MM.1S (cell line): ENCODE data around the gene EEF1E1.

ENCODE experiments used
- DNase-seq: peaks from one replicate; pipeline ENCODE4 v3.0.0-alpha.2; 2015
- H2AFZ ChIP-seq: fragments of 300-600 bp; sonication (generic); 2 replicates; pipeline ENCODE4 v1.6.0; 2016; ENCODE audit warnings: antibody characterized with exemption, low read length
- H3F3A ChIP-seq: fragments of 300-600 bp; sonication (generic); 2 replicates; pipeline ENCODE4 v1.6.1; 2016; ENCODE audit warnings: mild to moderate bottlenecking, antibody characterized with exemption, low read length, moderate library complexity, mixed read lengths; ENCODE audit not compliant: insufficient read depth
- H3K27ac ChIP-seq: fragments of 300-600 bp; sonication (generic); 2 replicates; pipeline ENCODE4 v1.5.1; 2016; ENCODE audit warnings: mild to moderate bottlenecking, low read length
- H3K27me3 ChIP-seq: fragments of 300-600 bp; sonication (generic); replicated peaks from 2 replicates; pipeline ENCODE4 v1.6.0; 2016; ENCODE audit warnings: low read length; ENCODE audit not compliant: insufficient read depth
- H3K36me3 ChIP-seq: fragments of 300-600 bp; sonication (generic); replicated peaks from 2 replicates; pipeline ENCODE4 v1.6.1; 2016; ENCODE audit warnings: mild to moderate bottlenecking, low read length, mixed read lengths; ENCODE audit not compliant: insufficient read depth
- H3K4me1 ChIP-seq: fragments of 300-600 bp; sonication (generic); 2 replicates; pipeline ENCODE4 v1.6.1; 2016; ENCODE audit warnings: low read length, mixed read lengths
- H3K4me2 ChIP-seq: fragments of 300-600 bp; sonication (generic); 2 replicates; pipeline ENCODE4 v1.6.0; 2016; ENCODE audit warnings: low read depth, low read length
- H3K4me3 ChIP-seq: fragments of 300-600 bp; sonication (generic); 2 replicates; pipeline ENCODE4 v1.5.1; 2016; ENCODE audit warnings: low read length, mixed read lengths
- H3K79me2 ChIP-seq: fragments of 300-600 bp; sonication (generic); 2 replicates; pipeline ENCODE4 v1.6.1; 2016; ENCODE audit warnings: mixed run types, low read length, mixed read lengths
- H3K9ac ChIP-seq: fragments of 300-600 bp; sonication (generic); 2 replicates; pipeline ENCODE4 v1.6.1; 2016; ENCODE audit warnings: low read length, mixed read lengths
- H3K9me2 ChIP-seq: fragments of 300-600 bp; sonication (generic); replicated peaks from 2 replicates; pipeline ENCODE4 v1.6.1; 2016; ENCODE audit warnings: mild to moderate bottlenecking, low read length, mixed read lengths; ENCODE audit not compliant: insufficient read depth
- H3K9me3 ChIP-seq: fragments of 300-600 bp; sonication (generic); replicated peaks from 2 replicates; pipeline ENCODE4 v1.6.1; 2016; ENCODE audit warnings: mild to moderate bottlenecking, low read length, mixed read lengths; ENCODE audit not compliant: insufficient read depth
- H4K20me1 ChIP-seq: fragments of 300-600 bp; sonication (generic); 2 replicates; pipeline ENCODE4 v1.6.1; 2016; ENCODE audit warnings: mild to moderate bottlenecking, low read length, moderate library complexity, mixed read lengths; ENCODE audit not compliant: insufficient read depth
- CTCF ChIP-seq: fragments of 300-600 bp; sonication (generic); IDR thresholded peaks from 2 replicates; pipeline ENCODE4 v1.5.1; 2016; ENCODE audit warnings: antibody characterized with exemption, low read length, mixed read lengths
- EZH2 ChIP-seq: fragments of 300-600 bp; sonication (generic); optimal IDR thresholded peaks from 2 replicates; pipeline ENCODE3; 2017; ENCODE audit warnings: low read depth, mild to moderate bottlenecking, antibody characterized with exemption, low read length, mixed read lengths
- EZH2phosphoT487 ChIP-seq: fragments of 300-600 bp; sonication (generic); IDR thresholded peaks from 2 replicates; pipeline ENCODE4 v1.6.1; 2018; ENCODE audit warnings: antibody characterized with exemption, low read length

The EEF1E1 gene

GRCh38 chr6:8130399-8130798, 28.1 kb upstream of the EEF1E1 start:
- Histone ChIP-seq H3K4me3 (no peak overlapping the region), H3K9ac (no peak overlapping the region), H3F3A (no peaks in the 10 kb centered on the region), H3K27ac (no peak overlapping the region), H2AFZ (no peak overlapping the region), H3K36me3 (no peaks in the 10 kb centered on the region), H3K9me3 (no peaks in the 10 kb centered on the region), H3K27me3 (no peaks in the 10 kb centered on the region), H4K20me1 (no peaks in the 10 kb centered on the region), H3K79me2 (no peaks in the 10 kb centered on the region), H3K4me1 (no peaks in the 10 kb centered on the region), H3K4me2 (no peak overlapping the region), H3K9me2 (no peaks in the 10 kb centered on the region)
- no peak for DNase-seq
- TF ChIP-seq CTCF (no peak), EZH2phosphoT487 (no peak), EZH2 (no peak)

- no peaks in the 10 kb centered on the region for H3K79me2 ChIP-seq
- no peak overlapping the region for H3K4me2 ChIP-seq
- no peaks in the 10 kb centered on the region for H3K4me1 ChIP-seq
- H3K9ac ChIP-seq, result no peak overlapping the region
- TF ChIP-seq EZH2, result no peak
- no peak for TF ChIP-seq EZH2phosphoT487
- TF ChIP-seq CTCF, result no peak
- no peak for DNase-seq
- H3F3A ChIP-seq, result no peaks in the 10 kb centered on the region
- no peaks in the 10 kb centered on the region for H3K9me3 ChIP-seq
- no peak overlapping the region for H3K27ac ChIP-seq
- H3K36me3 ChIP-seq, result no peaks in the 10 kb centered on the region
- H2AFZ ChIP-seq, result no peak overlapping the region
- no peak overlapping the region for H3K4me3 ChIP-seq
- H3K9me2 ChIP-seq, result no peaks in the 10 kb centered on the region
- no peaks in the 10 kb centered on the region for H3K27me3 ChIP-seq
- H4K20me1 ChIP-seq, result no peaks in the 10 kb centered on the region
Observed at GRCh38 chr6:8123236-8123635, 20.9 kb upstream of the EEF1E1 start.

GRCh38 chr6:8114956-8115355, 12.6 kb upstream of the EEF1E1 start:
- H3K9me2 ChIP-seq, result no peaks in the 10 kb centered on the region
- H3K4me3 ChIP-seq, result no peak overlapping the region
- no peak overlapping the region for H3K9ac ChIP-seq
- no peak overlapping the region for H3K27ac ChIP-seq
- no peak for TF ChIP-seq CTCF
- TF ChIP-seq EZH2phosphoT487, result no peak
- TF ChIP-seq EZH2, result no peak
- peaks cover 15% of the 10 kb centered on the region for H3K4me1 ChIP-seq
- H2AFZ ChIP-seq, result no peak overlapping the region
- DNase-seq, result no peak
- no peaks in the 10 kb centered on the region for H3K9me3 ChIP-seq
- H3K27me3 ChIP-seq, result no peaks in the 10 kb centered on the region
- H3F3A ChIP-seq, result peaks cover 8% of the 10 kb centered on the region; the same call in 1 of the 2 replicates
- no peak overlapping the region for H3K4me2 ChIP-seq
- H3K36me3 ChIP-seq, result no peaks in the 10 kb centered on the region
- H4K20me1 ChIP-seq, result no peaks in the 10 kb centered on the region
- H3K79me2 ChIP-seq, result no peaks in the 10 kb centered on the region
